B cell (primary cell): Measurements from ENCODE around the gene PAH. TPM values are rescaled to one million over a fixed set of nuclear protein-coding genes. Genes with fewer than 3 reads are reported as not detected.

ENCODE experiments used
- ATAC-seq: fragments of 200-7000 bp; cut with Tn5 transposase; one replicate; pipeline ENCODE4 v1.10.0; 2021; ENCODE audit warnings: low read depth, mild to moderate bottlenecking, moderate number of reproducible peaks, moderate library complexity
- CTCF ChIA-PET: fragments of 350-600 bp; sonication (Branson Sonifier 250); formaldehyde crosslinking; loops from one replicate; lab custom pipeline; 2021; ENCODE audit warnings: antibody characterized with exemption, inconsistent platforms; lab: Charles Lee
- POLR2A ChIA-PET: fragments of 350-600 bp; sonication (Branson Sonifier 250); formaldehyde crosslinking; loops from one replicate; lab custom pipeline; 2021; ENCODE audit warnings: antibody characterized with exemption; lab: Charles Lee
- DNase-seq: peaks from one replicate; pipeline ENCODE4 v3.0.0; 2013
- H2AFZ ChIP-seq: 2 replicates; pipeline ENCODE4 v1.6.1; 2012; ENCODE audit warnings: mild to moderate bottlenecking, low read depth, low read length; ENCODE audit not compliant: insufficient read depth, poor library complexity, severe bottlenecking
- H3K27ac ChIP-seq, 2 donors: 1 replicate in 1 of 2; 2 replicates in 1 of 2; pipeline ENCODE4 v1.5.1; 2012 to 2013; ENCODE audit warnings: low read length in 2 of 2, mild to moderate bottlenecking in 2 of 2, moderate library complexity in 1 of 2
- H3K27me3 ChIP-seq, 4 experiments: fragments of 200-600 bp in 1 of 4; sonication (generic) in 1 of 4; replicated peaks in 1 of 4; 1 replicate in 2 of 4; 2 replicates in 2 of 4; pipeline versions ENCODE4 v1.6.1 to v1.7.0; 2013 to 2016; ENCODE audit warnings: low read length in 3 of 4, mild to moderate bottlenecking in 2 of 4, mixed read lengths in 1 of 4, moderate library complexity in 1 of 4; ENCODE audit not compliant: insufficient read depth in 4 of 4, control insufficient read depth in 3 of 4; ENCODE audit errors: control extremely low read depth in 1 of 4
- H3K36me3 ChIP-seq, 2 experiments: replicated peaks in 1 of 2; 1 replicate in 1 of 2; 2 replicates in 1 of 2; pipeline versions ENCODE4 v1.6.1 to v1.7.1; 2013; ENCODE audit warnings: low read length in 1 of 2; ENCODE audit not compliant: insufficient read depth in 2 of 2, control insufficient read depth in 1 of 2; ENCODE audit errors: control extremely low read depth in 1 of 2, extremely low read depth in 1 of 2
- H3K4me1 ChIP-seq, 2 donors: fragments of 200-600 bp in 1 of 2; sonication (generic) in 1 of 2; 1 replicate in 1 of 2; 2 replicates in 1 of 2; pipeline versions ENCODE4 v1.5.1 to v1.6.1; 2013 to 2017; ENCODE audit warnings: low read length in 2 of 2; ENCODE audit not compliant: control insufficient read depth in 2 of 2, insufficient read depth in 2 of 2
- H3K4me2 ChIP-seq: replicated peaks from 2 replicates; pipeline ENCODE3; 2012; ENCODE audit warnings: mild to moderate bottlenecking, low read depth, low read length; ENCODE audit not compliant: poor library complexity, severe bottlenecking
- H3K4me3 ChIP-seq, 5 experiments: fragments of 200-600 bp in 1 of 5; sonication (generic) in 1 of 5; 1 replicate in 3 of 5; 2 replicates in 2 of 5; pipeline versions ENCODE4 v1.5.1 to v1.7.0; 2011 to 2016; ENCODE audit warnings: low read length in 4 of 5, mild to moderate bottlenecking in 4 of 5, low read depth in 2 of 5, control low read depth in 1 of 5, moderate library complexity in 1 of 5; ENCODE audit not compliant: insufficient read depth in 1 of 5; ENCODE audit errors: control extremely low read depth in 1 of 5, extremely low read depth in 1 of 5
- H3K79me2 ChIP-seq: fragments of 200-600 bp; sonication (generic); one replicate; pipeline ENCODE4 v1.6.0; 2016; ENCODE audit warnings: low read length; ENCODE audit not compliant: control insufficient read depth, insufficient read depth
- H3K9ac ChIP-seq: fragments of 200-600 bp; sonication (generic); 2 replicates; pipeline ENCODE4 v1.6.1; 2017; ENCODE audit warnings: mild to moderate bottlenecking, low read length, moderate library complexity
- H3K9me3 ChIP-seq, 3 donors: one replicate each; pipeline versions ENCODE4 v1.6.1 to v1.7.1; 2013; ENCODE audit warnings: low read length in 2 of 3; ENCODE audit not compliant: control insufficient read depth in 2 of 3, insufficient read depth in 1 of 3; ENCODE audit errors: control extremely low read depth in 1 of 3
- H4K20me1 ChIP-seq: 2 replicates; pipeline ENCODE4 v1.6.0; 2012; ENCODE audit warnings: mild to moderate bottlenecking, low read length; ENCODE audit not compliant: insufficient read depth, control insufficient read depth, poor library complexity, severe bottlenecking
- H3K27ac Mint-ChIP-seq: one replicate; pipeline ENCODE4 v1.8.0; 2021; ENCODE audit warnings: mixed read lengths
- H3K27me3 Mint-ChIP-seq: one replicate; pipeline ENCODE4 v1.8.0; 2021; ENCODE audit warnings: mixed read lengths
- H3K4me1 Mint-ChIP-seq: one replicate; pipeline ENCODE4 v1.8.0; 2021; ENCODE audit warnings: mixed read lengths
- H3K4me3 Mint-ChIP-seq: one replicate; pipeline ENCODE4 v1.8.0; 2021; ENCODE audit warnings: mixed read lengths
- H3K9me3 Mint-ChIP-seq: one replicate; pipeline ENCODE4 v1.8.0; 2022; ENCODE audit warnings: mixed read lengths; ENCODE audit not compliant: insufficient read depth
- CTCF ChIP-seq: fragments of 200-600 bp; IDR thresholded peaks from one replicate; pipeline ENCODE4 v1.8.0; 2022; ENCODE audit warnings: antibody characterized with exemption, mild to moderate bottlenecking
- EZH2 ChIP-seq: IDR thresholded peaks from 2 replicates; pipeline ENCODE4 v1.6.1; 2012; ENCODE audit warnings: borderline replicate concordance, low read depth, mild to moderate bottlenecking, moderate library complexity, low read length; ENCODE audit not compliant: insufficient read depth, poor library complexity, severe bottlenecking
- WGBS: methylation state at CpG from one replicate; pipeline ENCODE4 v1.1.5; 2013; ENCODE audit warnings: missing lambda C conversion rate; ENCODE audit not compliant: insufficient coverage; 5-methylcytosine and 5-hydroxymethylcytosine counted together
- intact Hi-C: fragments of 100-400 bp; cut with micrococcal nuclease; formaldehyde crosslinking; loops from one replicate; pipeline ENCODE4 v1.10.0; 2022
- polyA plus RNA-seq: library from polyadenylated mRNA; depleted of rRNA; stranded (reverse); fragments of >200 nt; gene quantifications from 2 replicates; pipeline ENCODE4 v1.2.3, GENCODE V29; 2012
- total RNA-seq, 2 donors: library from RNA; stranded (reverse); fragments of 120-200 nt in 1 of 2; gene quantifications; 1 replicate in 1 of 2; 2 replicates in 1 of 2; pipeline versions ENCODE4 v1.2.3 to v1.2.4, GENCODE V29; 2013 to 2022

PAH gene
- total and polyA plus RNA-seq, 2 donors (not counting 1 experiment from before 2014, with no cell fraction given) = 0.25 TPM; not detected in 1

- DNase-seq (no peak), ATAC-seq (no peak)
- H3K9me3 ChIP-seq = peaks cover 0 to 3% (median 0%) of the 10 kb centered on the region in 3 donors
- no peak overlapping the region for H3K4me3 Mint-ChIP-seq
- ChIA-PET POLR2A (no interaction called here), CTCF (interaction anchor here (0.6 to 1.5 kb wide), 2 partner anchors 14 to 695 kb away, joined by 3 read pairs; no protein-coding TSS in a partner anchor)
- no peak for TF ChIP-seq CTCF
- no peak for TF ChIP-seq EZH2
- peaks cover 35% of the 10 kb centered on the region for H3K27me3 Mint-ChIP-seq
- H3K36me3 ChIP-seq = no peaks in the 10 kb centered on the region
- no peaks in the 10 kb centered on the region for H3K4me1 Mint-ChIP-seq
- H3K9me3 Mint-ChIP-seq = no peaks in the 10 kb centered on the region
- H3K4me3 ChIP-seq = no peak overlapping the region
- H3K79me2 ChIP-seq = no peaks in the 10 kb centered on the region
- H3K27ac Mint-ChIP-seq = no peak overlapping the region
- peaks cover 0 to 15% (median 1%) of the 10 kb centered on the region in 4 experiments for H3K27me3 ChIP-seq
- intact Hi-C loops = no loop called here
- no peaks in the 10 kb centered on the region for H4K20me1 ChIP-seq
- H3K9ac ChIP-seq = no peak overlapping the region
- no peak overlapping the region for H3K27ac ChIP-seq
- WGBS = 100% methylated on average over 1 of the region's 2 CpGs
- H3K4me1 ChIP-seq = no peaks in the 10 kb centered on the region
- no peak overlapping the region for H2AFZ ChIP-seq
- no peak overlapping the region for H3K4me2 ChIP-seq
Measured at GRCh38 chr12:102851246-102851645, 65.8 kb downstream of the PAH start.

- no peak for DNase-seq
- Histone ChIP-seq H3K9ac (no peak overlapping the region), H2AFZ (no peak overlapping the region), H3K4me1 (no peaks in the 10 kb centered on the region), H3K4me2 (no peak overlapping the region), H3K36me3 (no peaks in the 10 kb centered on the region), H3K27me3 (peaks cover 0 to 15% (median 1%) of the 10 kb centered on the region in 4 experiments), H3K9me3 (peaks cover 0 to 3% (median 0%) of the 10 kb centered on the region in 3 donors), H3K27ac (no peak overlapping the region), H3K4me3 (no peak overlapping the region), H3K79me2 (no peaks in the 10 kb centered on the region), H4K20me1 (no peaks in the 10 kb centered on the region)
- Mint-ChIP-seq H3K9me3 (no peaks in the 10 kb centered on the region), H3K27me3 (peaks cover 37% of the 10 kb centered on the region), H3K27ac (no peak overlapping the region), H3K4me3 (no peak overlapping the region), H3K4me1 (no peaks in the 10 kb centered on the region)
- POLR2A ChIA-PET = no interaction called here
- 90% methylated on average over 1 of the region's 4 CpGs for WGBS
- intact Hi-C loops = no loop called here
- CTCF ChIA-PET = no interaction called here
- TF ChIP-seq CTCF (no peak), EZH2 (no peak)
- ATAC-seq = no peak
Measured at GRCh38 chr12:102849722-102850447, 67.2 kb downstream of the PAH start.
